ENCODE results near the gene FAM240B.
A peak's percentile ranks its signal among the peaks of the same experiment; 100 is the strongest.

The FAM240B gene

GRCh38 chr9:38720083-38720745, at the start of gene FAM240B:
Gene FAM240B, minus strand, starts transcription at chr9:38720133. Its CDS starts 16,134 bp downstream, at chr9:38703999.
- DNase-seq = no peak

DNA sequence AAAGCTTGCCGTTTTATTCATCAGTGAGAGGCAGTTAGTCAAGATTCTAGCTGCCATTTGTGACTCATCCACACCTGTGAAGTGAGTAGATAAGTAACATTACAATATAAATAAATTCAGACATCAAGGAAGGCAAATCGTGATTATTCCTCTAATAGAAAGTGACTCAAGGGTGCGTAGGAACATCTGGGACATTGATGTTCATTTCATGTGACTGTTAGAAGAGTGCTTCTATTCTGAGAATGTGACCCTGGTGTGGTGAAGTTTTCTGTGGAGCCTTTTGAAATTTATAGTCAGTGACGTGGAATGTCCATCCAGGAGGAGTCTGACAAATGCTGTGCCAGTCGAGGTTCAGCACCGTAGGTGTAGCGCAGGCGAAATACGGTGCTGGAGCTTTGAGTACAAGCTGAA, 48.4 kb upstream of the FAM240B start:
- no peak for DNase-seq

DNA sequence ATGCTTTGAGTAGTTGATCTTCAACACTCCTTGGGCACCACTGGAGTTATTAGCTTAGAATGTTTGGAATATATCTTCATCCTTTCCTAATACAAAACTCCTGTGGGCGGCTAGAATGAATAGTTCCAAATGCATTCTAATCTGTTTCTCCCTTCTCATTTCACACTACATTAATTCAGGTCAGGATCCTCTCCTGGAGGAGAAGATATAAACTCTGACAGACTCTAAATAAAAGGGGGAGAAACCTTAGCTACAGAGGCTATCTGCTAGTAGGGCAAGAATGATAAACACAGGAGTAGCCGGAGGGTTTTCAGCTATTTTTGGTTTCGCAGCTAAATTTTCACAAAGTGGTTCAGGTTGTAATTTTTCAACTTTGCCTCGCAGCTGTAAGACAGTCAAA, 45.2 kb upstream of the FAM240B start:
- no peak for DNase-seq

- peak in 1 of 2 experiments; percentile 12 for DNase-seq
Measured at GRCh38 chr9:38761999-38762398, 42.1 kb upstream of the FAM240B start.

GRCh38 chr9:38761339-38761738, 41.4 kb upstream of the FAM240B start:
- no peak for DNase-seq

DNA sequence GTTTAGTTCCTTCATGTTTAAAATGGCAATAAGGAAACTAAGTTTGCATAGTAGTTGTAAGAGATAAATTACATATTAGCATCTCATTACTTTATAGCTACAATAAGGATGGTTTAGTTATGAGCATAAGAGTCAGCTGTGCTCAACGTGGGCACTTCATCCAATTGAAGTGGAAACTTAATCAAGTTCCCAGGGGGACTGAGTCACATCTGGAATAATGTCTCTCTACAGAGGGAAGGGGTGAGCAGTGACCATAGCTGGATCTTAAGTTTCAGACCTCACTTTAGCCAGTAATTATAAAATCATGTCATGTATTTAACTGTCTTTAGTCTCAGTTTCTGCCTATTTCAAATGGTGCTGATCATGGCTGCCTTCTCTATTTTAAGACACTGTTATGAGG, 36.8 kb upstream of the FAM240B start:
- no peak for DNase-seq

- DNase-seq = no peak
Measured at GRCh38 chr9:38747941-38748340, 28.0 kb upstream of the FAM240B start.

DNA sequence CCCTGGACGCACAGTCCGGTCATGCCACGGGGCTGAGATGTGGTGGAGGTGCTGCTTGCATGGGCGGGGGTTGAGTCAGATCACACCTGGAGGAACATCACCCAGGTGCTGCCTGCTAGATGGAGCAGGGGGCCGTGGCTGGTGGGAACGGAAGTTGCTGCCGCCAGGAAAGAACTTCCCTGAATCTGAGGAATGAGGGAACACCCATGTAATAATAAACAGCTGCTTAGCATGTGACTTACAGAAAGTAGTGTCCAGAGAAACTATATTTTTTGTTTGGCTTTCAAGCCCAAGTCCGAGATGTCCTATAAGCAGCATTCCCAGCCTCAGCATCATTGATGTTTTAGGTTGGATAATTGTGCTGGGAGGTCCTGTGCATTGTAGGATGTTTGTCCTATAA, 27.1 kb upstream of the FAM240B start:
- no peak for DNase-seq

- DNase-seq = no peak
Measured at GRCh38 chr9:38746303-38746702, 26.4 kb upstream of the FAM240B start.

GRCh38 chr9:38744484-38744883, 24.6 kb upstream of the FAM240B start:
- no peak for DNase-seq

DNA sequence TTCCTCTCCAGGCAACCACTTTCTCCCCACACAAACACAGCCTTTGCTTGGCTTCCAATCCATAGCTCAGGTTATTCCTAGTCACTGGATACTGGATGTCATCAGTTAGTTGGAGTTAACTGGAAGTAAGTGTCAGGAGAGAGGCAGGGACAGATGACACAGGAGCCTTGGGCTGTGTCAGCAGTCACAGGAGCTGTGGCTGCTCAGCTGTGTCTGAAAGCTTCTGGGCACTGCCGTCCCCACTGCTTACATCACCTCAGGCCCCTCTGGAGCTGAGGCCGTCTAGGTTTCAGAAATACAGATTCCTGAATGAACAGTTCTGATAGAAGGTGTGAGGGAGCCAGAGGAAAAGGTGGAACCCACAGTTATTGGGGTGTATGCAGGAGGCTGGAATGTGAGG, 17.3 kb upstream of the FAM240B start:
- DNase-seq = no peak

DNA sequence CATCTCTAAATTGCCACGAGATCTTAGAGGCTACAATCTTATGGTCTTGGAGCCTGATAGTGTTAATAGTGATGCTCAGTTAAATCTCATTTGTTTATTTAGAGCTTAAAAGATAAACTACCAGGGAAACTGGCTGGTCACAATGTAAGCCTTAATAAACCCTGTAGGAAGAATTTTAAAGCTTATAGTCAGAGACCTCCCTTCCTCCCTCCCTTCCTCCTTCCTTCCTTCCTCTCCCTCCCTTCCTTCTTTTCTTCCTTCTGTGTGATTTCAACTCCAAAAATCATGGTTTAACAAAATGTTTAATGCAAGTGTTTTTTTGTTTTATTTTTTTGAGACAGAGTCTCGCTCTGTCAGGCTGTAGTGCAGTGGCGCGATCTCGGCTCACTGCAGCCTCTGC, 14.9 kb upstream of the FAM240B start:
- DNase-seq = no peak

DNA sequence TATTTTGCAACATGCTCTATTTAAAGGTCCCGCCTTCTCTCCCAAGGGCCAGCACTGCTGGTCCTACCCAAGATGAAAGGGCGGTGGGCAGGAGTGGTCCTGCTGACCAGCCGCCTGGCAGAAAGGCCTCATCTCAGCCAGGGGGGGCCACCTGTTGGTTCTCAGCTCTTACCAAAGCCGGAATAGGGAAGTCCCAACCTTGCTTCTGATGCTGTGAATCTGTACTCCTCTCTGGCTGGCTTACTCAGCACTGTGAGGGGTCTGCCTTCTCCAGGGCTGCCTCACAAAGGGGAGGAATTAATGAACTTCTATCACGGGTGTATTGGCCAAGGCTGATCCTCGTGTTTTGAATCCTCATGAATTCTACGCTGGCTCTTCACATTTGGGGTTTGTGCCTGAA, 13.6 kb upstream of the FAM240B start:
- no peak for DNase-seq

GRCh38 chr9:38732885-38733284, 13.0 kb upstream of the FAM240B start:
- DNase-seq = no peak

DNA sequence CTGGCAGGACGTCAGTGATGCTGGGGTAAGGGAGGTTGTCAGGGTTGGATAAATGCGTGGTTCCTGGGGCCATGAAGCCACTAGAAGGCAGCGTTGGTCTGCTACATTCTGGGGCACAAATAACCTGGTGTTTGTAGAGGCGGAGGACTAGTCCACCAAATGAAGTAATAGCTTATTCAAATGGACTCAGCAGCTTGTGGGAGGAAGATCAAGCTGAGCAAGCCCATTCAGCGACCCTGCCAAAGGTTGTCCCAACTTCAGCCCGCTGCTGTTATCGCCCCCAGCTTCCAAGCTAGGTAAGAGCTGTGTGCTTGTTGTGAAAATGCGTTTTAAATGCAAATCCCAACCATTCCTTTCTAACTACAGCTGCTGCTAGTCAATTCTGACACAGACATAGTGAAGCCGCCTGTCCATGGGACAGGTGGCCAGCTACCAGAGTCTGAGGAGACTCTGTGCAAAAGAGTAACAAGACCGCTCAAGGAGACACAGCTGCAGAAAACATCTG, 7.6 kb upstream of the FAM240B start:
- peak in 1 of 2 experiments; percentile 11 for DNase-seq

GRCh38 chr9:38724754-38725153, 4.8 kb upstream of the FAM240B start:
- no peak for DNase-seq

- DNase-seq = no peak
Measured at GRCh38 chr9:38718148-38718547, 1.8 kb downstream of the FAM240B start.

DNA sequence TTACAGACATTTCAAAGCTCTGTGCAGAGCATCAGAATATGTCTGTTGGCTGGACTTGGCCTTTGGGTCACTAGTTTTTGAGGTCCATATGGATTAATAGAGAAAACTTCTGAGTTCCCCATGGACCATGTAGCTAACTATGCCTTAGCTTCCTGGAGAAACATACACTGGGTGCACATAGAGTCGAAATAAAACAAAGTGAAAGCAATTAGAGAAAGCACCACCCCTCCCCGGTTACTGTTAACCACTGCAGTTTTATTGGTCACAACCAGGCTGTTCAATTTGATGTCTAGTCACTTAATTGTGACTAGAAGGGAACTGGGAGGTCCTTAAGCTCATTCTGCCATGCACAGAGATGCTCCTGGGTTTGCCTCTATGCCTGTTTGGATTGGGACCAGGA, 4.2 kb downstream of the FAM240B start:
- DNase-seq = no peak

DNA sequence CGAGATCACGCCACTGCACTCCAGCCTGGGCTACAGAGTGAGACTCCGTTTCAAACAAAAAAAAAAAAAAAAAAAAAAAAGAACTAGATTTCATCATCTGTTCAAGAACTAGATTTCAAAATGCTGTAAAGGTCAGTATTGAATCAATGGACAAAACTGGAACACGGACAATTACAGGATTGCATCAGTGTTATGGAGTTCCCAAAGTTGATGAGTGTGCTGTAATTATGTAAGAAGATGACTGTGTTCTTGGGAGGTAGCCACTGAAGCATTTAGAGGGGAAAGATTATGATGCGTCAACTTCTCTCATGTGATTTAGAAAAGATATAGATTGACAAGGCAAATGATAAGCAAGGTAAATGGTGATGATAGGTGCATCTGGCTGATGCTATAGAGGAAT, 6.5 kb downstream of the FAM240B start:
- no peak for DNase-seq

DNA sequence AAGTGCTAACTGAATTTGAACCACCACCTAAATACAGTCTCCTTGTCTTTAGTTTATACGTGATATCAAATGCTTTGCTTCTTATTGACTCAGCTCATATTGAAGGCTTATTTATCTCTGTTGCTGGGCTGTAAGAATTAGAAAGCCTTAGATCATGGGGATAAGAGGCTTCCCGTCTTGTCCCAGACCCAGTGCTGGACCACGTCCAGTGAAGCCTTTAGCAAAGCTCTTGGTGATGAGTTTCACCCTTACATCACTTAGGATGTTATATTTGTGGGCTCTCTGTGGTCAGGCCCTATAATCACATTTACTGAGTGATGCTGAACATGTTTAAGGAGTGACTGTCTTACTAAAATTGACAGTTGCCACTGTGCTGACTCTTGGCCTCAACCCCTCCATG, 11.2 kb downstream of the FAM240B start:
- no peak for DNase-seq

DNA sequence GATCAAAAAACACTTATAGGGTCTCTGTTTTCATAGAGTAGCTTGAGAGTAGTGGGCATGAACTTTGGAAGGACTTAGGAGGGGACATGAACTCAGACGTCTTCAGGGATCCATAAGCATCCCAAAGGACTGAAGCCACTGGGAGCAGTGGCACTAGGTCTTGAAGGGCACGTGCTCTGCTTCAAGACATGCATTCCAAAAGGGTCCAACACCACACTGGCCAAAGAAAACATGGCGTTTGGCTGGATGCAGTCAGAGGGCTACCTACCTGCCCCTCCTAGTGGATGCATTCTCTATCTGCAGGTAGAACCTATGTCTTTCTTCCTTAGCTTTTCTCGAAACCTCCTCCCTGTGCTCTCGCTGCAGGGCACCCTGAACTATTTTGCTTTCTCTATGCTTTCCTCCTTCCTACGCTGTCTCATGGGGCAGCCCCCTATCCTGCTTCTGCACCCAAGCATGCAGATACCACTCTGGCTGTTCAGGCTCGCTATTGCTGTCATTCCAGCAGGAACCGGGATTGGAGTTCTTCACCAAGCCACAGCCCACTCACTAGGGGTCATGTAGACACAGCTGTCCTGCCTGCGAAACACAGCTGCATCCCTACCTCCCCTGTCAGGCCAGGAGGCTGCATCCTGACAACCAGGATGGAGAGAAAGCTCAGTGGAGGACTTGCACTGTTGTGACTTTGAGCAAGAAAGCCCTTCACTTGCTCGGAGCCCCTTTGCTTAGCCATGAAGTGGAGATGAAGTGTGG, 11.9 kb downstream of the FAM240B start:
- DNase-seq = no peak

- DNase-seq = no peak
Measured at GRCh38 chr9:38706493-38706892, 13.4 kb downstream of the FAM240B start.

DNA sequence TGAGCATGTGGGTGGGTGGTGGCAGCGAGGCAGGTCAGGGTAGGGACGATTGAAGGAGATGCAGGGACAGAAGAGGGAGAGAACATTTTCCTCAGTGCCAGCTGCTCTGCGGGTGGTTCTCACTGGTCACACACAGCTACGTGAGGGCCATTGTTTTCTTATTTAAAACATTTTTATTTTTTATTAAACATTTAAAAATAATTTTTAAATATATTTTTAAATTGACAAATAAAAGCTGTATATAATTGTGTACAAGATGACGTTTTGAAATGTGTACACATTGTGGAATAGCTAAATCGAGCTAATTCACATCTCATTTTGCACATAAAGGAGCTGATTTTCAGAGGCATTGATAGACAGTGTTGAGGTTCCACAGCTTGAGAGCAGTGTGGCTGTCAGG, 14.0 kb downstream of the FAM240B start:
- DNase-seq = no peak

DNA sequence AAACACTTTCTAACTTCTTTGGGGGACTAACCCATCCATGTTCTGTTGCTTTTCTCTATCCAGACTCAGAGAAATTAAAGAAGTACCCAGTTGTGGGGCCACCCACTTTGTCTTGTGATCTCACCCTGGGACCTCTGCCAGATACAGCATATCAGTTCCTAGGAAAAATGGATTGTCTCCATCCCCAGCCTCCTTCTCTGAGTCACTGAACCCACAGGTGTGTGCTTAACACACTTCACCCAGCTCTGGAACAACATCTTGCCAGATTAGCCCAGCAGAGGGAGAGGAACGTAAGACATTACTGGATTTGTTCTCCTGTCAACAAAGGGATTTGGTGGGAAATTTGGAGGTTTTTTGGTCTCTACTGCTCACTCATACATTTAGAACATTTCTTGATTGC, 19.2 kb downstream of the FAM240B start:
- no peak for DNase-seq

- DNase-seq = no peak
Measured at GRCh38 chr9:38699337-38699736, 20.6 kb downstream of the FAM240B start.

Data from NCI-H446 (cell line).